Measurements from ENCODE around the gene PSMA5. TPM values are rescaled to one million over a fixed set of nuclear protein-coding genes. Genes with fewer than 3 reads are reported as not detected.
A peak's percentile ranks its signal among the peaks of the same experiment; 100 is the strongest.

Gene PSMA5
- total RNA-seq, 2 donors from 2014 or later, result 24.6 to 31.8 TPM

- intact Hi-C loops (cut with DNase I), result no loop called here
- Histone ChIP-seq H3K4me3 (no peak overlapping the region), H3K4me1 (replicated peaks) (no peaks in the 10 kb centered on the region), H3K36me3 (no peaks in the 10 kb centered on the region), H3K27me3 (replicated peaks; ENCODE audit: insufficient read depth) (no peaks in the 10 kb centered on the region), H3K27ac (no peak overlapping the region), H3K9me3 (no peaks in the 10 kb centered on the region)
- WGBS, result 63% methylated on average over 6 of the region's 6 CpGs
- no peak for DNase-seq (ENCODE audit: low spot score)
- TF ChIP-seq POLR2A (IDR thresholded peaks at IDR 0.05), result no peak
- no peak for TF ChIP-seq POLR2AphosphoS5 (IDR thresholded peaks at IDR 0.05)
- TF ChIP-seq CTCF (IDR thresholded peaks at IDR 0.05), result no peak
Observed at GRCh38 chr1:109470245-109470644, 44.0 kb upstream of the PSMA5 start.

- Histone ChIP-seq H3K27ac (no peak overlapping the region), H3K27me3 (replicated peaks; ENCODE audit: insufficient read depth) (no peaks in the 10 kb centered on the region), H3K4me3 (no peak overlapping the region), H3K9me3 (no peaks in the 10 kb centered on the region), H3K36me3 (no peaks in the 10 kb centered on the region), H3K4me1 (replicated peaks) (no peaks in the 10 kb centered on the region)
- intact Hi-C loops (cut with DNase I), result no loop called here
- WGBS, result 16% methylated on average over 2 of the region's 2 CpGs
- no peak for TF ChIP-seq POLR2AphosphoS5 (IDR thresholded peaks at IDR 0.05)
- TF ChIP-seq POLR2A (IDR thresholded peaks at IDR 0.05), result no peak
- no peak for TF ChIP-seq CTCF (IDR thresholded peaks at IDR 0.05)
- no peak for DNase-seq (ENCODE audit: low spot score)
Observed at GRCh38 chr1:109468903-109469302, 42.7 kb upstream of the PSMA5 start.

GRCh38 chr1:109468061-109468460 lies 41.8 kb upstream of the PSMA5 start:
- WGBS, result 91% methylated on average over 1 of the region's 1 CpG
- H3K27ac ChIP-seq, result no peak overlapping the region
- no peaks in the 10 kb centered on the region for H3K9me3 ChIP-seq
- H3K36me3 ChIP-seq, result no peaks in the 10 kb centered on the region
- intact Hi-C loops (cut with DNase I), result no loop called here
- no peaks in the 10 kb centered on the region for H3K27me3 ChIP-seq (replicated peaks; ENCODE audit: insufficient read depth)
- no peak overlapping the region for H3K4me3 ChIP-seq
- no peak for DNase-seq (ENCODE audit: low spot score)
- TF ChIP-seq POLR2AphosphoS5 (IDR thresholded peaks at IDR 0.05) (no peak), CTCF (IDR thresholded peaks at IDR 0.05) (no peak), POLR2A (IDR thresholded peaks at IDR 0.05) (no peak)
- H3K4me1 ChIP-seq (replicated peaks), result no peaks in the 10 kb centered on the region

- intact Hi-C loops (cut with DNase I), result no loop called here
- no peaks in the 10 kb centered on the region for H3K36me3 ChIP-seq
- no peaks in the 10 kb centered on the region for H3K4me1 ChIP-seq (replicated peaks)
- TF ChIP-seq POLR2AphosphoS5 (IDR thresholded peaks at IDR 0.05) (no peak), CTCF (IDR thresholded peaks at IDR 0.05) (no peak), POLR2A (IDR thresholded peaks at IDR 0.05) (no peak)
- H3K27ac ChIP-seq, result no peak overlapping the region
- DNase-seq (ENCODE audit: low spot score), result no peak
- H3K27me3 ChIP-seq (replicated peaks; ENCODE audit: insufficient read depth), result no peaks in the 10 kb centered on the region
- WGBS, result 22% methylated on average over 22 of the region's 23 CpGs
- H3K4me3 ChIP-seq, result peak overlapping the region; percentile 39 to 49
- no peaks in the 10 kb centered on the region for H3K9me3 ChIP-seq
Observed at GRCh38 chr1:109467301-109467777, 41.1 kb upstream of the PSMA5 start.

GRCh38 chr1:109466452-109467300 lies 40.4 kb upstream of the PSMA5 start, which contains the start of gene SYPL2:
Gene SYPL2 (plus strand): TSS chr1:109466546. CDS start chr1:109466844, 298 bp downstream.
- Histone ChIP-seq H3K36me3 (no peaks in the 10 kb centered on the region), H3K27me3 (replicated peaks; ENCODE audit: insufficient read depth) (no peaks in the 10 kb centered on the region), H3K9me3 (no peaks in the 10 kb centered on the region), H3K4me3 (peak within 1 kb of the TSS; percentile 39 to 49), H3K27ac (peak within 1 kb of the TSS in 1 of 2 donors; percentile 27), H3K4me1 (replicated peaks) (no peaks in the 10 kb centered on the region)
- TF ChIP-seq POLR2AphosphoS5 (IDR thresholded peaks at IDR 0.05) (no peak), POLR2A (IDR thresholded peaks at IDR 0.05) (no peak), CTCF (IDR thresholded peaks at IDR 0.05) (no peak)
- no peak for DNase-seq (ENCODE audit: low spot score)
- intact Hi-C loops (cut with DNase I), result no loop called here
- WGBS, result under 1% methylated on average over 60 of the region's 88 CpGs

All from prostate gland (tissue), 2 donors.